Sciatic nerve (tissue), 2 donors: ENCODE results near the gene GEMIN8. TPM values are rescaled to one million over a fixed set of nuclear protein-coding genes. Genes with fewer than 3 reads are reported as not detected.
A peak's percentile ranks its signal among the peaks of the same experiment; 100 is the strongest.

Source experiments
- ATAC-seq: fragments of 200-7000 bp; cut with Tn5 transposase; one replicate; pipeline ENCODE4 v1.9.1; 2020; ENCODE audit warnings: mild to moderate bottlenecking, moderate library complexity
- DNase-seq: peaks from one replicate; pipeline ENCODE4 v3.0.0-alpha.2; 2020; ENCODE audit warnings: low spot score
- intact Hi-C: fragments of 100-400 bp; cut with DNase I; formaldehyde crosslinking; loops from one replicate; pipeline ENCODE4 v1.14.2; 2022
- total RNA-seq: library from RNA; stranded (reverse); fragmentation: NEBNext Ultra II Directional; extraction: Animal tissue kit (Norgen Biotek cat#: 25700); gene quantifications from one replicate; pipeline ENCODE4 v1.2.1, GENCODE V29; 2021
- donor health status: DM: no; HTN: no; CAD: no.
- donor health status: DM: no; HTN: no; CAD: no.

The GEMIN8 gene, protein sequence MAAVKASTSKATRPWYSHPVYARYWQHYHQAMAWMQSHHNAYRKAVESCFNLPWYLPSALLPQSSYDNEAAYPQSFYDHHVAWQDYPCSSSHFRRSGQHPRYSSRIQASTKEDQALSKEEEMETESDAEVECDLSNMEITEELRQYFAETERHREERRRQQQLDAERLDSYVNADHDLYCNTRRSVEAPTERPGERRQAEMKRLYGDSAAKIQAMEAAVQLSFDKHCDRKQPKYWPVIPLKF
- 33.6 TPM for total RNA-seq

- DNase-seq (peak; percentile 95), ATAC-seq (peak; percentile 98)
- intact Hi-C loops = loop anchor here (5.0 kb wide), 2 partner anchors 367 to 522 kb away; no protein-coding TSS in a partner anchor
These were observed at the start of gene GEMIN8 for GRCh38 chrX:14029425-14030173. Gene GEMIN8 (minus strand): TSS chrX:14029892. CDS start chrX:14021478, 8,414 bp downstream.

DNA sequence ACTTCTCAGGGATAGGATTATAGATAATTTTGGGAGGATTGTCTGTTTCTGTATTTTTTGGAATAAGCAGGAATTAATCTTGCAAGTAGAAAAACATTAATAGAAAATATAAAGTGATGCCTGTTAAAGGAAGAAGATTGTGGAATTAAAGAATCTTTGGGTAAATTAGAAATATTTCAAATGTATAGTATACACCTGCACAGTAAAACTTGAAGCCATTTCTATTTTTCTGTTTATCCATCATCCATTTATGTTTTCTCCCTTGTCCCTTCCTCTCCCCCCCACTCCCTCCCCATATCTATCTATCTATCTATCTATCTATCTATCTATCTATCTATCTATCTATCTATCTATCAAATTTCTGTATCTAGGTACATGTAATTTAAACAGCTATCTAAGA, 46.9 kb upstream of the GEMIN8 start:
- no peak for DNase-seq
- ATAC-seq = no peak
- intact Hi-C loops = no loop called here

DNA sequence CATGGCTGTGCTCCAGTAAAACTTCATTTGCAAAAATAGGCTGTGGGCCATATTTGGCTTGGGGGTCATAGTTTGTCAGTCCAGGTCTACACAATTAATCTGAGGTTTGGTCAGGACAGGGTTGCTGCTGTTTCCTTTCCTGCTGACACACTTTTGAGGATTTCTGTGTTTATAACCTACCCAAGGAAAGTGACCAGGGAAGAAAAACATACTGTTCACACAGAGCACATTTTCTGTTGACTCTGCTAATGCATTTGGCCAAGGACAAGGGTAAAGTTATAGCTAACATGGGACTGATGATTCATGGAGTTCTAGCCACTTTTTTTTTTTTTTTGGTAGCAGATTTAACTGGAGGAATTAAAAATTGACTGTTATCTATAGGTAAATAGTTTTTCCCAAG, 43.9 kb upstream of the GEMIN8 start:
- DNase-seq = no peak
- peak; percentile 36 for ATAC-seq
- intact Hi-C loops = no loop called here

DNA sequence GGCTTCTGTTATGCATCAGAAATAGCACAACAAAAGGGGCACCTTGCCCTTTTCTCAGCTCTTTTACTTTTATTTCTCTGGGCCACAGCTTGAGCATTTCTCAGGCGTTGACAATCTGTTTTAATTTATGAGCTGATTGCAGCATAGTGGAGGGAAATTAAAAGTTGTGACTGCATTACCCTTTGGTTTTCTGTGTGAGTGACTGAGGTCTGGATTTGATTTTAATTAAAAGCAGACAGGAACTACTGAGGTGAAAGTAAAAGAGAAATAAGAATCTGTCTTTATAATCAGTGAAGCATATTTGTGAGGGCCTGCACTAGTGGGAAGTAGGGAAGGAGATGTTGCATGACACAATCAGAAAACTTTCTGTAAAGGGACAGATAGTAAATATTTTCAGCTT, 43.4 kb upstream of the GEMIN8 start:
- ATAC-seq = peak; percentile 15
- intact Hi-C loops = no loop called here

DNA sequence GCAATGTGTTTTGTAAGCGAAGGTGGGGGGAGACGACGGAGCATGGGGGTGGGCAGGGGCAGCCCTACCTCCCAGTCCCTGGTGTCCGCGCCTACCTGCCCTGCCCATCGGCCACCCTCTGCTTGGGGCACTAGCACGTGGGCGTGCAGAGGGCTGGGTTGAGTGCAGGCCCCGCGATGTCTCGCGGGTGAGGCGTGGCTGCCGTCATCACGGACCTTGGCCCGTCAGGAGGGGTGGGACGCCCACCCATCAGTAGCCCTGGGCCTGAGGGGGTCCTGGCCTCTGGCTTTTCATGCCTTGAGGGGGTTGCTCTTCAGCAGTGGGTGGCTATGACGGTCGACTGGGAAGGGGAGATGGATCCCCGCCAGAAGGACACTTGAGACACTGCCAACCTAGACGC, 36.1 kb upstream of the GEMIN8 start:
- intact Hi-C loops = no loop called here
- ATAC-seq (no peak), DNase-seq (no peak)

More for the DNA sequence above, 43.4 kb upstream of the GEMIN8 start:
- no peak for DNase-seq

- no peak for DNase-seq
- no peak for ATAC-seq
- intact Hi-C loops = no loop called here
These were observed 35.1 kb upstream of the GEMIN8 start for GRCh38 chrX:14064626-14065432.

- intact Hi-C loops = no loop called here
- ATAC-seq (no peak), DNase-seq (no peak)
These were observed 32.8 kb upstream of the GEMIN8 start for GRCh38 chrX:14062524-14062923.

- no peak for DNase-seq
- ATAC-seq = no peak
- intact Hi-C loops = no loop called here
These were observed 26.5 kb upstream of the GEMIN8 start for GRCh38 chrX:14056206-14056605.

DNA sequence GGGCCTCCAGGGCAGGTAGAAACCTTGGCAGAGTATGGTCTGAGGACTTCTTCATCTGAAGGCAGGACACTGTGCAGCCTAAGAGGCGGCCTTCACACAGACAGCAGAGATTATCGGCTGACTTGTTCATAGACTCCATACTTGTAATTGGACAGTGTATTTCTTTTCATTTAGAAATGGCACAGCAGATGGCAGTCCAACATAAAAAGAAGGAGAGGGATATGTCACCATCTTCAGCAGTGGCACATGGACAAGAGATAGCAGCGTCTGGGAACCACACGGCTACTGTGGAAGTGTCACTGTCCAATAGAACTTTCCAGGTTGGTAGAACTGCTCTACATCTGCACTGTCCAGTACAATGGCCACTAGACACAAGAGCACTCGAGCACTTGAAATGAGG, 21.7 kb upstream of the GEMIN8 start:
- ATAC-seq (no peak), DNase-seq (no peak)
- intact Hi-C loops = no loop called here

- no peak for ATAC-seq
- intact Hi-C loops = no loop called here
- DNase-seq = no peak
These were observed 21.0 kb upstream of the GEMIN8 start for GRCh38 chrX:14050709-14051108.

- intact Hi-C loops = no loop called here
- ATAC-seq (no peak), DNase-seq (no peak)
These were observed 13.5 kb upstream of the GEMIN8 start for GRCh38 chrX:14043209-14043608.

DNA sequence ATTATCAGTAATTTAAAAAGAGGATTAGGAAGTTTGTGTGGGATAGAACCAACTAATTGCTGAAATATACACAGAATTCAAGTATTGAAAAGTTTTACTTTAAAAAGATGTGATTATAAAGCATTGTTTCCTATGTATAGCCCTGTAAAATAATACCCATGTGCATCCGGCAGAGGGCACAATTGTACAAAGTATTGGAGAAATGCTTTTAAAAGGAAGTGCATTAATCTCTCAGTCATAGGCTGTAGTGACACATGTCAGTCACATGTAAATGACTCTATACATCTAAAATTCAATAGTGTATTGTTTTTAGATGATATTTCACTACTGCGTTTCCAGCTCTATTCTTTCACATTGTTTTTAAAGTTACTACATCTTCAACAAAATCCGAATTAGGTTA, 9.7 kb upstream of the GEMIN8 start:
- intact Hi-C loops = no loop called here
- DNase-seq = peak; percentile 68
- peak; percentile 79 for ATAC-seq

- no peak for DNase-seq
- intact Hi-C loops = no loop called here
- ATAC-seq = no peak
These were observed 8.8 kb upstream of the GEMIN8 start for GRCh38 chrX:14038375-14039085.

GRCh38 chrX:14032406-14032805, 2.7 kb upstream of the GEMIN8 start:
- ATAC-seq = no peak
- intact Hi-C loops = loop anchor here (5.0 kb wide), 2 partner anchors 370 to 525 kb away; no protein-coding TSS in a partner anchor

GRCh38 chrX:14030174-14030530, 460 bp upstream of the GEMIN8 start:
- intact Hi-C loops = loop anchor here (5.0 kb wide), 2 partner anchors 368 to 523 kb away; no protein-coding TSS in a partner anchor
- ATAC-seq = no peak

More at GRCh38 chrX:14032406-14032805, 2.7 kb upstream of the GEMIN8 start:
- no peak for DNase-seq

GRCh38 chrX:14029039-14029424, 660 bp downstream of the GEMIN8 start:
- no peak for DNase-seq
- ATAC-seq = peak; percentile 4
- intact Hi-C loops = no loop called here

More at GRCh38 chrX:14030174-14030530, 460 bp upstream of the GEMIN8 start:
- no peak for DNase-seq

DNA sequence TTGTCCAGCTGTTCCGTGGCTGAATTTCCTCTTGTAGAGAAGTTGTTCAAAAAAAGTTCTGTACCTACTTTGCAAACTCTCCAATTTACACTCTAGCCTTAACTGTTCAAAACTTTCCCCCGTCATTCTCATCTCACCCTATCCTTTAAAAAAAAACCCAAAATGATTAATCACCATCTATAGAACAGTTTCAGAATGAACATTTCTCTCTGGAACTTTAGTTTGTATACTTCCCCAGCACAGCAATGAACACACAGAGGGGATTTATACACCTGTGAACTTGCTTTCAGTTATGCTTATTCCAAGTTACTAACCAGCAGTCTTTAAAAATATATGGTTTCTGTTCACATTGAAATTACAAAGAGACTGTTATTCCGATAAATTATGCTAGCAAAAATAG, 1.2 kb downstream of the GEMIN8 start:
- intact Hi-C loops = no loop called here

DNA sequence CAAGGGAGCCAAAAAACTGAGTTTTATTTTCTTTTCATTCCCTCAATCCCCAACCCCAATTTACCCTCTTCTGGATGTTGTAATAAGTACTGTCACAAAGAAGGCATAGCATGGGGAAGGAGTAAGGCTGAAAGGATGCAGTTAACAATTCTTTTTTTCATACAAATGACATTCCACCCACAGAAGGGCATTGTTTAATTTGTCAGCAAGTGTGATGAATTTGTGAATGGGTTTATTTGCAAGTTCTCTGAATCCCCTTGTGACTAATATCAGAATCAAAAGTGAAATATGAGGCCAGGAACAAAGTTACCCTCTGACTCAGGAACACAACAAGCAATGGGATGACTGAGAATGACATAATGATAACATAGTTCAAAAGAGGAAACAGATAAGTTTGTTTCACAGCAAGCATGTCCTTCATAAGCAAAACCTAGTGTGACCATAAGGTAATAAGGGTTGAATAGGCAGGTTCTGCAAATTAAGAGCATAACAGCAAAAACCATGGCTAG, 2.1 kb downstream of the GEMIN8 start:
- intact Hi-C loops = no loop called here
- ATAC-seq = peak; percentile 17
- no peak for DNase-seq

More for the DNA sequence above, 1.2 kb downstream of the GEMIN8 start:
- no peak for ATAC-seq
- DNase-seq = no peak

- peak; percentile 14 for ATAC-seq
- intact Hi-C loops = no loop called here
- DNase-seq = peak; percentile 70
These were observed 2.7 kb downstream of the GEMIN8 start for GRCh38 chrX:14027036-14027435.
